HG03135 (cell line): Measurements from ENCODE around the gene DHX16.
"Not testable (repeated sequence)": the region's sequence is repeated elsewhere in the genome, so short reads cannot be mapped to it uniquely, and the experiment has no call there.

Source experiments
- ATAC-seq: cut with Tn5 transposase; IDR thresholded peaks from one replicate; pipeline ENCODE4 v1.9.1; 2021; ENCODE audit warnings: mild to moderate bottlenecking, moderate library complexity; ENCODE audit not compliant: unreplicated experiment

Gene DHX16

DNA sequence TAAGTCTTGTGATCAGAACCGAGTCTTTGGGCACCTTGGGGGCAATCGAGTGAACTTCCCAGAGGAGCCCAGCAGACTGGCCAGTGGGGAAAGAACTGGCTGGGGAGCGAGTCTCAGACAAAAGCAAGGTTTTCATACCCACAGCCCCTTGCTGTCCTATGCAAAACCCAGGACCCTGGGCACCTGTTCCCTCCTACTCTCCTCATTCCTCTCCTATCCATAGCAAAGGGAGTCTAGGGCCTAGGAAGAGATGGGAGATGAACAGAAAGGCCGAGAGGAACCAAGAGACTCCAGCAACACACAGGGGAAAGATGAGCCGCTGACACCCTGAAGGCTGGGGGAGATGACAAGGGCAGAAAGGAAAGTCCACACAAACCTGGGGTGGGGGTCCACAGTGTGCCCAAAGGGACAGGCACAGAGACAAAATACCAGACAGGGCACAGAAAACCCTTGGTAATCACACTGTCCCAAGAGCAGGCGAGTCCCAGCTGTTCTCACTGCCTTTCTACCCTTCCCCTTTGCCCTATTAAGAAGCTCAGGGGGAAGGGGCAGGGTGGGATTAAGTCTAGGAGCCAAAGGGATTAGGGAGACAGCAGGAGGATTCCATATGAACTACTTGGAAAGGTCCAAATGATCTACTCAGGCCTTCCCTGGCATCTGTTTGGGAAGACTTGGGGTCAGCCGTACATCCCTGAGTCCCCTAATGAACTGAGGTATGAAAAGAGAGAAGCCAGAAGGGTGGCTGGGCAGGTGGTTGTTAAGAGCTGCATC is 7.1 kb upstream of the DHX16 start:
- ATAC-seq, result no peak

- ATAC-seq, result no peak
Observed at GRCh38 chr6:30678964-30679726, 6.3 kb upstream of the DHX16 start.

DNA sequence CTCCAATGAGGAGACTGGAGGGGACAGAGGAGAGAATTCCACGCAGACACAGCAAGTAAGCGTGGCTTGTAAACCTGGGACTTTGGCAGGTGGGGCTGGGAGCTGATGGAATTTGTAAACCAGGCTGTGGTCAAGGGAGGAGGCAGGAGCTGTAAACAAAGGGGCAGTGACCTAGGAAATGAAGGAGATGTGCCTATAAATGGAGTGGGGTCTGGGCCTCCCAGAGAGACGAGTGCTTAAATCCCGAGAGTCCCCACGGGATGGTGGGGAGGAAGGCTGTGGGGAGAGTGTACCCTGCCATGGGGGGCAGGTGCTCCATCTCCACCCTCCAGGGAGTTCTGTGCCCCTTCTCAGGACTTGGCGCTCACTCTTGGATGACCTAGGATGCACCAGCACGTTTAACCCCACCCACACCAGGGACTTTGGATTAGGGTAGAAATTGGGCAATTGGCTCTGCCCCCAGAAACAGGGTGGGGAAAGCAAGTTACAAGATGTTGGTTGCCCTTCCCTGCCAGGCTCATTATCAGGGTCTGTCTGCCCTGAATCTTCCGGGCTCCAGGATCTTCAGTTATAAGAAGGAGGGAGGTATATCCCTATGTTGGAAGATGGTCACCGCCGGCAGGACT is 4.0 kb upstream of the DHX16 start:
- no peak for ATAC-seq

GRCh38 chr6:30670760-30671527 is 1.9 kb downstream of the DHX16 start:
- ATAC-seq, result no peak

DNA sequence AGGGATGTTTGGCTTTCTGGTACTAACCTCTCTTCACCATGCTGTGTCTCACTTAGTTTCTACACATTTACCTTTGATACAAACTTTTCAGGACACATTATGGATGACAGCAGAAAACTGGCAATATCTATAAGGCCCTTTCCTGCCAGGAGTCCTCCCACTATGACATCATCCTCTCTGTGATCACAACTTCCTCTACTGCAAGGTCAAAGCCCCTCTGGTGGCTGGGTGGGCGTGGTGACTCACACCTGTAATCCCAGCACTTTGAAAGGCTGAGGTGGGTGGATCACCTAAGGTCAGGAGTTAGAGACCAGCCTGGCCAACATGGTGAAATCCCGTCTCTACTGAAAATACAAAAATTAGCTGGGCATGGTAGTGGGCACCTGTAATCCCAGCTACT is 6.5 kb downstream of the DHX16 start:
- ATAC-seq, result not testable (repeated sequence)

DNA sequence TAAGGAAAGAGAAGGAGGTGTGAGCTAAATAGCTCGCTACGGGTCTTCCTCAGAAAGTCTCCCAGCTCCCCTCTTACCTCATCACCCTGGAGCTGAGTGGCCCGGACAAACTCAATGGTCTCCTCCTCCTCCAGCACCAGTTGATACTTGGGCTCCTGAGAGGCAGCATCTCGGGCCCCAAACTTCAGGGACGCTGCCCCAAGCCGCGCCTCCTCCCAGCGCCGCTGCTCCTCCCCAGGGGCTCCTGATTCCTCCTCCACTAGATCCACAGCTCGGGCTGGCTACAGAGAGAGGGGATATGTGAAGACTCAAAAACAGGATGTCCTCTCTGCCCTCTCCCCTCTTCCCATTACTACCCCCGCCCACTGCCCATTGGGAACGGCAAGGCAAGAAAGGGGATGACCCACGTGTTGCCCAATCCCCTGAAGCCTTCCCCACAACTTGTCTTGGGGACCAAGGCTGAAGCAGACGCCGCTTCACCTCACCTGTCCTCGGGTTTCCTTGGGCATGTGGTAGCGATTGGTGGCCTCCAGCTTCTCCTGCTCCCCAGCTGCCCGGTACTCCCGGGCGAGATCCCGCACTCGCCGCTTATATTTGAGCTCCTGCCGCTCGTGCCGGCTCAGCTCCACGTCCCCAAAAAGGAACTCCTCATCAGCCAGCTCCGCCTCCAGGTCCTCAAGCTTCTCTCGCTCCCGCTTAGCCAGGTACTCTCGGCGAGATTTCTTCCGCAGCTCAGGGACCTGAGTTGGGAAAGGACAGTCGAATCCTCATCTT is 7.6 kb downstream of the DHX16 start:
- no peak for ATAC-seq

GRCh38 chr6:30657922-30658321 is 14.9 kb downstream of the DHX16 start:
- not testable (repeated sequence) for ATAC-seq

DNA sequence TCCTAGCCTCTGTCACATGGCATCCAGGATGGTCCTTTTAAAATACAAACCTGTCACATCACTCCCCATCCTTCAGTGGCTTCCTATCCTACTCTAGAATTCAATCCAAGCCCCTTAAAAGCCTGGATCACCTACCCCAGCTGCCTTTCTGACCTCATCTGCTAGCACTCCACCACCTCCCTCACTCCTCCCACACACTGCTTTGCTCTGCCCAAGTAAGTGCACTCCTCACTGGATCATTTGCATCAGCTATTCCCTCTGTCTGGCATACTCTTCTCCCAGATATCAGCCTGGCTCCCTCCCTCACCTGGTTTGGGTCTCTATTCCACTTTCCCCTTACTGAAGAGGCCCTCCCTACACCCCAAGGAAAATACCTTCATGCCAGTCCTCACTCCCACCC is 15.4 kb downstream of the DHX16 start:
- no peak for ATAC-seq

GRCh38 chr6:30656513-30656912 is 16.3 kb downstream of the DHX16 start:
- ATAC-seq, result no peak

DNA sequence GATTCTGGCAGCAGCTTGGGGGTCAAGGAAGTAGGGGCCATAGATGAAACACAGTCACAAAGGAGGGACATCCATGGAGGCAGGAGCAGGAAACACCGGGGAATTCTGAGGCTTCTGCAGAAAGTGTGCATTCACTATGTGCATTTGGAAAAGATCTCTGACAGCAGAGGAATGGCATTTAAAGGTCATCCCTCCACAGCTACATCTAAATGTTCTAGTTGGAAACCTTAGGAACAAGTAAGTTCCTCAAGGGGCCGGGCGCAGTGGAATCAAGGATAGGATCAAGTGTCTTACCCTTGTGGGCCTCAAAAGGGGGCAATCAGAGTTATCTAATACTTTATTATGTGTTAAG is 17.1 kb downstream of the DHX16 start:
- no peak for ATAC-seq

GRCh38 chr6:30654798-30655742 is 17.7 kb downstream of the DHX16 start:
- ATAC-seq, result no peak

GRCh38 chr6:30651143-30651542 is 21.7 kb downstream of the DHX16 start:
- no peak for ATAC-seq

- peak; percentile 63 for ATAC-seq
Observed at GRCh38 chr6:30647242-30648116, 25.3 kb downstream of the DHX16 start.

DNA sequence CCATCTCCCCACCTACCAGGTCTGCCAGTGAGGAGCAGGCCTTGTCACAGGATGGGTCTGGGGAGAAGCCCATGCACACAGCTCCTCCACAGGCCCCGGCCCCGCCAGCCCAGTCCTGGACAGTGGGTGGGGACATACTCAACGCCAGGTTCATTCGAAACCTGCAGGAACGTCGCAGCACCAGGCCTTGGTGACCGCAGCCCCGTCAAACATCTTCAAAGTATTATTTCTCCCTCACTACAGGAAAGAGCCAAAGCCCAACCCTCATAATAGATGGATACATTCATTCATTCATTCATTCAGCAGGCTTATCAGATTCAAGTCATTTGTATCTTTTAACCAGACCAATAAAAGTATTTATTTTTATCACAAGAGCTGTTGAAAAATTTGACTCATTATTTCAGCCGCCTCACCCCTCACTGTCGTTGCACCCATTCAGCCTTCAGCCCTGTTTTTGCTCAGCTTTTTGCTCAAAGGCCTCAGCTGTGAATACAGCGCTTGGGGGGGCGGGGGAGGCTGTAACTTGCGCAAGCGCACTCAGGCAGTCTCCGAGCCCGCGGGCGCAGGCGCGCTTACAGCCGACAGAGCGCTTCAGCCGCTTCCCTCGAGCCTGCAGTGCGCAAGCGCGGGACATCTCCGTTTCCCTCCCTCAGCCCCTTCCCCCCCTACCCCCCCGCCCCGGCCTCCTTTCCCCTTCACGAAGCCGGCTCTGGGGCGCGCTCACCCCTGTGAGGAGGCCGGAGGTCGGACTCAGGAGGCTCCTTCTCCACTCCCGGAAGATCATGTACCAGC is 26.2 kb downstream of the DHX16 start, which contains the start of gene C6orf136:
TSS of gene C6orf136 (plus strand) at position 684 of the 792 bp plus-strand sequence. CDS start at position 783, 99 bp downstream.
- ATAC-seq, result peak; percentile 40

DNA sequence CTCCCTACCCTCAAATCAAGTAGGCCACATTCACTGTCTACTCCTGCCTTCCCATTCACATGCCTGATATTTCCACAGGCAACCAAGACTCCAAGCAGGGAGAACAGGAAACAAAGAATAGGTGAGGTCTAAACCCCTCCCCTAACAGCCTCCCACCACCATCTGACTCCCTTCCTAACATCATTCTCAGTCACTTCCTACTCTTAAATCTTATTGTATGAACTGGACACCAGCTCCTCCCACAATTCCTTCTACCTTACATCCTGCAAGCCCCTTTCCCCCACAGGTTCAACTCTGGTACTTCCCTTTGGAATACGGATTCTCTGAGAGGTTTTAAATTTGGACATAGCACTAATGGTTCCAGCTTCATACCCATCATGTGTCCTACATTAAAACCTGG is 26.8 kb downstream of the DHX16 start:
- ATAC-seq, result no peak

GRCh38 chr6:30644769-30645168 is 28.0 kb downstream of the DHX16 start:
- ATAC-seq, result no peak

GRCh38 chr6:30643656-30644055 is 29.1 kb downstream of the DHX16 start:
- ATAC-seq, result no peak
